NCI-H774 (cell line): Measurements from ENCODE around the gene HPSE2.

Source experiments
- DNase-seq: peaks from one replicate; lab custom pipeline; 2025; lab: John Stamatoyannopoulos, UW

Gene HPSE2

GRCh38 chr10:98613446-98613845, 622.2 kb downstream of the HPSE2 start:
- no peak for DNase-seq

GRCh38 chr10:98611436-98611835, 624.2 kb downstream of the HPSE2 start:
- no peak for DNase-seq

GRCh38 chr10:98610836-98611235, 624.8 kb downstream of the HPSE2 start:
- no peak for DNase-seq

GRCh38 chr10:98610301-98610700, 625.4 kb downstream of the HPSE2 start:
- DNase-seq: no peak

- no peak for DNase-seq
These were observed 626.4 kb downstream of the HPSE2 start for GRCh38 chr10:98609265-98609664.

GRCh38 chr10:98608411-98608810, 627.2 kb downstream of the HPSE2 start:
- DNase-seq: no peak

GRCh38 chr10:98602224-98602623, 633.4 kb downstream of the HPSE2 start:
- no peak for DNase-seq

GRCh38 chr10:98599032-98599610, 636.5 kb downstream of the HPSE2 start:
- DNase-seq: no peak

GRCh38 chr10:98596404-98596803, 639.2 kb downstream of the HPSE2 start:
- no peak for DNase-seq

GRCh38 chr10:98589691-98590090, 646.0 kb downstream of the HPSE2 start:
- no peak for DNase-seq

- no peak for DNase-seq
These were observed 646.6 kb downstream of the HPSE2 start for GRCh38 chr10:98589007-98589406.

- no peak for DNase-seq
These were observed 648.4 kb downstream of the HPSE2 start for GRCh38 chr10:98587156-98587837.

GRCh38 chr10:98586096-98586495, 649.6 kb downstream of the HPSE2 start:
- DNase-seq: no peak

GRCh38 chr10:98582363-98582762, 653.3 kb downstream of the HPSE2 start:
- no peak for DNase-seq

GRCh38 chr10:98577578-98577977, 658.1 kb downstream of the HPSE2 start:
- DNase-seq: no peak

- no peak for DNase-seq
These were observed 658.5 kb downstream of the HPSE2 start for GRCh38 chr10:98577168-98577567.

GRCh38 chr10:98576096-98576495, 659.6 kb downstream of the HPSE2 start:
- no peak for DNase-seq

GRCh38 chr10:98572594-98572993, 663.1 kb downstream of the HPSE2 start:
- DNase-seq: no peak

GRCh38 chr10:98570834-98571233, 664.8 kb downstream of the HPSE2 start:
- no peak for DNase-seq

GRCh38 chr10:98569853-98570252, 665.8 kb downstream of the HPSE2 start:
- DNase-seq: no peak

- DNase-seq: no peak
These were observed 667.1 kb downstream of the HPSE2 start for GRCh38 chr10:98568551-98568950.

- DNase-seq: no peak
These were observed 668.1 kb downstream of the HPSE2 start for GRCh38 chr10:98567391-98568133.

- DNase-seq: no peak
These were observed 671.8 kb downstream of the HPSE2 start for GRCh38 chr10:98563811-98564210.
